Measurements from ENCODE around the gene CSPG4. TPM values are rescaled to one million over a fixed set of nuclear protein-coding genes. Genes with fewer than 3 reads are reported as not detected.

The CSPG4 gene
- total and polyA plus RNA-seq, 2 of the 8 experiments (the other 6 are each of a cell fraction or from before 2014, with no cell fraction given) = 1.4 to 3.0 TPM

GRCh38 chr15:75647370-75648155 lies 65.1 kb downstream of the CSPG4 start, which contains the start of gene SNX33 (continued):
- no peak for TF ChIP-seq TCF12 (IDR thresholded peaks at IDR 0.05; ENCODE audit: low read depth, low read length)
- TF ChIP-seq POLR2AphosphoS5 (IDR thresholded peaks at IDR 0.05; ENCODE audit: low read depth, low read length) = no peak; the same call in 1 of the 2 replicates
- TF ChIP-seq FOSL1 (IDR thresholded peaks at IDR 0.05; ENCODE audit: insufficient read depth, low read depth, low read length) = no peak
- peak; percentile 94 for TF ChIP-seq KDM4A (IDR thresholded peaks at IDR 0.05; ENCODE audit: low read depth, low read length, severe bottlenecking)
- no peak for TF ChIP-seq BCL11A (IDR thresholded peaks at IDR 0.05; ENCODE audit: low read depth in 2 of 2, low read length in 2 of 2)
- TF ChIP-seq KDM5A (IDR thresholded peaks at IDR 0.05; ENCODE audit: low read length) = no peak
- 0 out of 2 replicates have a peak, but pooled peaks have one; percentile 45 for TF ChIP-seq TAF1 (IDR thresholded peaks at IDR 0.05; ENCODE audit: low read depth, low read length)
- no peak for TF ChIP-seq CBX8 (IDR thresholded peaks at IDR 0.05; ENCODE audit: borderline replicate concordance, low read depth, low read length)
- 0 out of 2 replicates have a peak, but pooled peaks have one; percentile 15 for TF ChIP-seq YY1 (IDR thresholded peaks at IDR 0.05; ENCODE audit: low read depth, low read length)
- no peak for TF ChIP-seq JUN (IDR thresholded peaks at IDR 0.05; ENCODE audit: low read depth, low read length)
- peak; percentile 71 for TF ChIP-seq CTBP2 (IDR thresholded peaks at IDR 0.05; ENCODE audit: borderline replicate concordance, insufficient read depth, insufficient read length, low read length)
- 0 out of 2 replicates have a peak, but pooled peaks have one; percentile 29 for TF ChIP-seq SUZ12 (IDR thresholded peaks at IDR 0.05; ENCODE audit: low read length)
- TF ChIP-seq CHD2 (IDR thresholded peaks at IDR 0.05; ENCODE audit: low read length) = no peak
- no peak; the same call in 1 of the 2 replicates for TF ChIP-seq GTF2F1 (IDR thresholded peaks at IDR 0.05; ENCODE audit: borderline replicate concordance, low read depth, low read length)
- TF ChIP-seq TAF7 (optimal IDR thresholded peaks at IDR 0.05; ENCODE audit: borderline replicate concordance, low read depth, low read length) = no peak
- TF ChIP-seq POLR2A (IDR thresholded peaks at IDR 0.05; ENCODE audit: control extremely low read depth in 1 of 2, low read depth in 2 of 2, low read length in 2 of 2) = no peak; a peak in 1 of 3 replicates
- TF ChIP-seq EP300 (IDR thresholded peaks at IDR 0.05; ENCODE audit: borderline replicate concordance in 1 of 2, low read depth in 2 of 2, low read length in 2 of 2) = no peak; a peak in 1 of 3 replicates
- TF ChIP-seq SP4 (IDR thresholded peaks at IDR 0.05; ENCODE audit: low read length) = peak; percentile 79; the same call in 1 of the 2 replicates
- peak; percentile 16 to 40; a peak in 3 of 4 replicates for TF ChIP-seq RAD21 (IDR thresholded peaks at IDR 0.05 in 1 of 2, conservative IDR thresholded peaks at IDR 0.05 in 1 of 2; ENCODE audit: low read depth in 2 of 2, low read length in 2 of 2)
- TF ChIP-seq TBP (IDR thresholded peaks at IDR 0.05; ENCODE audit: low read depth, low read length) = no peak; the same call in 1 of the 2 replicates
- no peak for TF ChIP-seq NANOG (IDR thresholded peaks at IDR 0.05; ENCODE audit: insufficient read depth, low read depth, low read length, poor library complexity, severe bottlenecking)

Data from H1 (cell line).